ENCODE measurements around the gene MEIOB.
"Not testable (repeated sequence)": the region's sequence is repeated elsewhere in the genome, so short reads cannot be mapped to it uniquely, and the experiment has no call there.

MEIOB gene

GRCh38 chr16:1810106-1810505, 61.9 kb downstream of the MEIOB start:
- DNase-seq (ENCODE audit: low read depth) = no peak

- no peak for DNase-seq (ENCODE audit: low read depth)
Measured at GRCh38 chr16:1809281-1809801, 62.6 kb downstream of the MEIOB start.

GRCh38 chr16:1808691-1809090, 63.3 kb downstream of the MEIOB start:
- DNase-seq (ENCODE audit: low read depth) = no peak

- DNase-seq (ENCODE audit: low read depth) = no peak
Measured at GRCh38 chr16:1807626-1808025, 64.3 kb downstream of the MEIOB start.

GRCh38 chr16:1800701-1801100, 71.3 kb downstream of the MEIOB start:
- DNase-seq (ENCODE audit: low read depth) = no peak

GRCh38 chr16:1799263-1799662, 72.7 kb downstream of the MEIOB start:
- not testable (repeated sequence) for DNase-seq (ENCODE audit: low read depth)

GRCh38 chr16:1794908-1795666, 76.9 kb downstream of the MEIOB start:
- no peak for DNase-seq (ENCODE audit: low read depth)

GRCh38 chr16:1794221-1794871, 77.6 kb downstream of the MEIOB start:
- DNase-seq (ENCODE audit: low read depth) = no peak

- DNase-seq (ENCODE audit: low read depth) = no peak
Measured at GRCh38 chr16:1793578-1794220, 78.3 kb downstream of the MEIOB start, which contains the start of gene IGFALS. TSS of gene IGFALS (minus strand) at chr16:1793705. CDS start at chr16:1793652, 53 bp downstream.

GRCh38 chr16:1792836-1793577, 79.0 kb downstream of the MEIOB start:
- DNase-seq (ENCODE audit: low read depth) = no peak

GRCh38 chr16:1791943-1792812, 79.8 kb downstream of the MEIOB start:
- DNase-seq (ENCODE audit: low read depth) = no peak

GRCh38 chr16:1791256-1791942, 80.6 kb downstream of the MEIOB start:
- no peak for DNase-seq (ENCODE audit: low read depth)

GRCh38 chr16:1790611-1791255, 81.2 kb downstream of the MEIOB start:
- no peak for DNase-seq (ENCODE audit: low read depth)

GRCh38 chr16:1790261-1790610, 81.7 kb downstream of the MEIOB start:
- no peak for DNase-seq (ENCODE audit: low read depth)

GRCh38 chr16:1789643-1790045, 82.3 kb downstream of the MEIOB start:
- DNase-seq (ENCODE audit: low read depth) = no peak

- no peak for DNase-seq (ENCODE audit: low read depth)
Measured at GRCh38 chr16:1788708-1789100, 83.3 kb downstream of the MEIOB start.

- no peak for DNase-seq (ENCODE audit: low read depth)
Measured at GRCh38 chr16:1788095-1788707, 83.8 kb downstream of the MEIOB start.

GRCh38 chr16:1787322-1788094, 84.5 kb downstream of the MEIOB start:
- no peak for DNase-seq (ENCODE audit: low read depth)

- no peak for DNase-seq (ENCODE audit: low read depth)
Measured at GRCh38 chr16:1787056-1787321, 85.0 kb downstream of the MEIOB start.
